ENCODE results near the gene PSMB7.

Gene PSMB7

GRCh38 chr9:124322618-124323432 is 92.4 kb downstream of the PSMB7 start:
- TF ChIP-seq CTCF (IDR thresholded peaks at IDR 0.05; ENCODE audit: low read depth, low read length), result no peak
- no peak for DNase-seq (ENCODE audit: extremely low read depth, low read depth)

- TF ChIP-seq CTCF (IDR thresholded peaks at IDR 0.05; ENCODE audit: low read depth, low read length), result no peak
- DNase-seq (ENCODE audit: extremely low read depth, low read depth), result no peak
Measured at GRCh38 chr9:124321935-124322334, 93.3 kb downstream of the PSMB7 start.

- no peak for TF ChIP-seq CTCF (IDR thresholded peaks at IDR 0.05; ENCODE audit: low read depth, low read length)
- no peak for DNase-seq (ENCODE audit: extremely low read depth, low read depth)
Measured at GRCh38 chr9:124321416-124321815, 93.8 kb downstream of the PSMB7 start.

- peak; percentile 23 for DNase-seq (ENCODE audit: extremely low read depth, low read depth)
- peak; percentile 96 for TF ChIP-seq CTCF (IDR thresholded peaks at IDR 0.05; ENCODE audit: low read depth, low read length)
Measured at GRCh38 chr9:124320062-124320973, 94.9 kb downstream of the PSMB7 start.

- DNase-seq (ENCODE audit: extremely low read depth, low read depth), result no peak
- TF ChIP-seq CTCF (IDR thresholded peaks at IDR 0.05; ENCODE audit: low read depth, low read length), result no peak
Measured at GRCh38 chr9:124315882-124316281, 99.4 kb downstream of the PSMB7 start.

GRCh38 chr9:124313940-124314339 is 101.3 kb downstream of the PSMB7 start:
- DNase-seq (ENCODE audit: extremely low read depth, low read depth), result no peak
- TF ChIP-seq CTCF (IDR thresholded peaks at IDR 0.05; ENCODE audit: low read depth, low read length), result no peak

Data from AG09319 (cell line).